Mesendoderm (in vitro differentiated cells): ENCODE measurements around the gene CACNA2D4.

Experiments used
- DNase-seq: peaks from one replicate; pipeline ENCODE4 v3.0.0; 2013
- H2AK5ac ChIP-seq: 2 replicates; pipeline ENCODE4 v1.6.1; 2013; ENCODE audit warnings: low read length, inconsistent platforms
- H2BK120ac ChIP-seq: 2 replicates; pipeline ENCODE4 v1.6.1; 2013; ENCODE audit warnings: low read depth, mild to moderate bottlenecking, low read length, moderate library complexity, mixed read lengths
- H2BK15ac ChIP-seq: replicated peaks from 2 replicates; pipeline ENCODE4 v1.6.1; 2013; ENCODE audit warnings: low read depth, mild to moderate bottlenecking, moderate library complexity
- H2BK5ac ChIP-seq: 2 replicates; pipeline ENCODE4 v1.6.1; 2013; ENCODE audit warnings: low read length, inconsistent platforms
- H3K18ac ChIP-seq: 2 replicates; pipeline ENCODE4 v1.6.1; 2013; ENCODE audit warnings: mild to moderate bottlenecking, low read length, mixed read lengths
- H3K23ac ChIP-seq: one replicate; pipeline ENCODE4 v1.6.1; 2013; ENCODE audit warnings: low read length
- H3K27ac ChIP-seq: 2 replicates; pipeline ENCODE4 v1.5.1; 2013; ENCODE audit warnings: low read depth, mild to moderate bottlenecking, inconsistent platforms, low read length, moderate library complexity
- H3K27me3 ChIP-seq: 2 replicates; pipeline ENCODE4 v1.6.1; 2013; ENCODE audit warnings: low read length, control low read depth, mild to moderate bottlenecking, inconsistent platforms; ENCODE audit not compliant: insufficient read depth, poor library complexity
- H3K36me3 ChIP-seq: 2 replicates; pipeline ENCODE4 v1.6.1; 2013; ENCODE audit warnings: low read length, inconsistent platforms; ENCODE audit not compliant: control insufficient read depth, insufficient read depth
- H3K4ac ChIP-seq: one replicate; pipeline ENCODE4 v1.6.1; 2013; ENCODE audit warnings: low read depth, mild to moderate bottlenecking, low read length, moderate library complexity
- H3K4me1 ChIP-seq: 2 replicates; pipeline ENCODE4 v1.6.1; 2013; ENCODE audit warnings: low read depth, low read length, inconsistent platforms; ENCODE audit not compliant: control insufficient read depth
- H3K4me2 ChIP-seq: 2 replicates; pipeline ENCODE4 v1.6.1; 2013; ENCODE audit warnings: low read length
- H3K4me3 ChIP-seq: 2 replicates; pipeline ENCODE4 v1.5.1; 2013; ENCODE audit warnings: mild to moderate bottlenecking, low read length
- H3K56ac ChIP-seq: one replicate; pipeline ENCODE4 v1.6.1; 2013; ENCODE audit warnings: low read length
- H3K79me1 ChIP-seq: 2 replicates; pipeline ENCODE4 v1.6.1; 2013; ENCODE audit warnings: low read length, inconsistent platforms
- H3K79me2 ChIP-seq: 2 replicates; pipeline ENCODE4 v1.6.1; 2013; ENCODE audit warnings: mild to moderate bottlenecking, low read length; ENCODE audit not compliant: control insufficient read depth, insufficient read depth
- H3K9ac ChIP-seq: 2 replicates; pipeline ENCODE4 v1.6.1; 2013; ENCODE audit warnings: low read length, inconsistent platforms
- H4K5ac ChIP-seq: one replicate; pipeline ENCODE4 v1.6.1; 2013; ENCODE audit warnings: low read length
- H4K8ac ChIP-seq: one replicate; pipeline ENCODE4 v1.6.1; 2013; ENCODE audit warnings: low read depth, mild to moderate bottlenecking, control low read depth, low read length, moderate library complexity
- WGBS: extraction: QIAGEN DNeasy Blood & Tissue Kit; methylation state at CpG from one replicate; pipeline ENCODE4 v1.1.7; 2013; ENCODE audit warnings: low lambda C conversion rate, missing lambda C conversion rate; ENCODE audit not compliant: insufficient coverage; ENCODE audit errors: extremely low coverage; 5-methylcytosine and 5-hydroxymethylcytosine counted together

CACNA2D4 gene

DNA sequence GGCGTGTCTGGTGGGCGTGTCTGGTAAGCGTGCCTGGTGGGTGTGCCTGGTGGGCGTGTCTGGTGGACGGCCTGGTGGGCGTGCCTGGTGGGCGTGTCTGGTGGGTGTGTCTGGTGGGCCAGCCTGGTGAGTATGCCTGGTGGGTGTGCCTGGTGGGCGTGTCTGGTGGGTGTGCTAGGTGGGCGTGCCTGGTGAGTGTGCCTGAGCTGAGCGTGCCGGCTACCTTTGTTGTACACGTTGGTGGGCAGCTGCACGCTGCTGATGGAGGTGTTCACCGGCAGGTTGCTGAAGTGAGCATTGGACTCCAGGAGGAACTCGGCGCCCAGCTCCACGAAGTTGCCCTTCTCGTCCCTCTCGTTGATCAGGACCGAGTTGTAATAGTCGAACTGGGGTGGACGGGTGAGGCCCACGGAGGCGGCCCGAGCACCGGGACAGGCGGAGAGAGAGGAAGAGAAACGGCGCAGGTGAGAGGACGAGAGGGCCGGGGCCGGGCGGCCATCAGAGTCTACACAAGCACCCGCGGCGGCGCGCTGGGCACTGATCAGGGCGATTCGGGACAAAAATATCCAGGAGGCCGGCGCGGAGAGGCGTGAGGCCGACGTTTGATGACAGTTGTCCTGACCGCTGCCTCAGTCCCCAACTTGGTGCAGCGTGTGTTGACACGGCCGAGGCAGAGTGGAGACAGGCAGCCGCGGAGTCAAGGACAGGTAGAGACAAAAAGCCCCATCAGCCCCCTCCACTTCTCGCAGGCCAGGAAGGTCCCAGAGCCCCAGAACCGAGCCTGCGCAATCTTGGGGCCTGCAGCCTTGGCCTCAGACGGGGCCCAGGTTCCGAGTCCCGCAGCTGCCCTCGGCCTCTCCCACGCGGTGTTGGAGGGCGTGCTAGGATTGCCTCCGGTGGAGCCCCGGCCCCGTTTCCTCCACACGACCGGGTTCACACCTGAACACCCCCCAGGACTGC, 10.5 kb downstream of the CACNA2D4 start:
- H3K18ac ChIP-seq: no peak overlapping the region
- H3K27me3 ChIP-seq: no peaks in the 10 kb centered on the region
- no peak overlapping the region for H3K9ac ChIP-seq
- H2BK5ac ChIP-seq: no peak overlapping the region
- no peak overlapping the region for H2BK15ac ChIP-seq
- WGBS: no CpG with 5 or more reads among the region's 67 CpGs
- no peak overlapping the region for H2BK120ac ChIP-seq
- no peak overlapping the region for H3K4me2 ChIP-seq
- H3K79me2 ChIP-seq: no peaks in the 10 kb centered on the region
- no peaks in the 10 kb centered on the region for H3K36me3 ChIP-seq
- H3K23ac ChIP-seq: no peak overlapping the region
- H3K4me1 ChIP-seq: no peaks in the 10 kb centered on the region
- H3K4ac ChIP-seq: no peak overlapping the region
- no peak overlapping the region for H3K56ac ChIP-seq
- no peaks in the 10 kb centered on the region for H3K79me1 ChIP-seq
- H4K8ac ChIP-seq: no peak overlapping the region
- no peak overlapping the region for H2AK5ac ChIP-seq
- H3K27ac ChIP-seq: no peak overlapping the region
- no peak for DNase-seq
- no peak overlapping the region for H4K5ac ChIP-seq
- H3K4me3 ChIP-seq: no peak overlapping the region

DNA sequence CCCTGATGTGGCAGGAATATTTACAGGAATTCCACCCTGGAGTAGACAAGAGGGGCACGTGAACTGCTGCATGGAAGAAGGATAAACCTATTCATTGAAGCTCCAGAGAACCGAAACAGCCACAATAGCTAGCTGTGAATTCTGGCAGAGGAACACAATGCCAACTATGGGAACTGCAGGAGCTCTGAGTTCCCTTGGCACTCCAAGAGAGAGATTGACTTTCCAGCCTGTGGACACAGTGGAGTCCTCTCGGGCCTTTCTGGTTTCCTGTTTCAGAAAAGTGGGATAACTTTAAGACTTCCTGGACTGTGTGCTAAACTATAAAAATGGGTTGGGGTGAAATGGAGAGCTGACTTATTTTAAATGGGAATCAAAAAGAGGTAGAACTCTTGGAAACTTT, 11.9 kb downstream of the CACNA2D4 start:
- no peak overlapping the region for H3K4ac ChIP-seq
- WGBS: no CpG with 5 or more reads among the region's 3 CpGs
- no peak overlapping the region for H3K56ac ChIP-seq
- no peak overlapping the region for H3K9ac ChIP-seq
- H2AK5ac ChIP-seq: no peak overlapping the region
- H3K27ac ChIP-seq: no peak overlapping the region
- no peaks in the 10 kb centered on the region for H3K79me2 ChIP-seq
- DNase-seq: no peak
- no peak overlapping the region for H3K18ac ChIP-seq
- no peaks in the 10 kb centered on the region for H3K36me3 ChIP-seq
- no peak overlapping the region for H4K8ac ChIP-seq
- no peak overlapping the region for H2BK120ac ChIP-seq
- H3K79me1 ChIP-seq: no peaks in the 10 kb centered on the region
- H3K4me3 ChIP-seq: no peak overlapping the region
- no peaks in the 10 kb centered on the region for H3K27me3 ChIP-seq
- H2BK5ac ChIP-seq: no peak overlapping the region
- H3K23ac ChIP-seq: no peak overlapping the region
- no peak overlapping the region for H4K5ac ChIP-seq
- no peaks in the 10 kb centered on the region for H3K4me1 ChIP-seq
- no peak overlapping the region for H2BK15ac ChIP-seq
- H3K4me2 ChIP-seq: no peak overlapping the region

DNA sequence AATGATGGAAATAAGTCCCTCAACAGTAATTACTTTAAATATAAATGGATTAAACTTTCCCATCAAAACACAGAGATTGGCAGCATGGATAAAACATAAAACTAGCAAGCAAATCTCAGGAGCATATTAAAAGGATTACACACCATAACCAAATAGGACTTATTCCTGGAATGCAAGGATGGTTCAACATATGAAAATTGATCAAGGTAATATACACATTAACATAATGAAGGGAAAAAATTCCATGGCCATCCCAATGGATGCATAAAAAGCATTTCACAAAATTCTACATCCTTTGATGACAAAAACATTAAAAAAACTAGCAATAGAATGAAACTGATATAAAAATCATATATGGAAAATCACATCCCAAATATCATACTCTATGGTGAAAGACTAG, 13.6 kb downstream of the CACNA2D4 start:
- H3K18ac ChIP-seq: no peak overlapping the region
- H3K27ac ChIP-seq: no peak overlapping the region
- no peak overlapping the region for H3K4me3 ChIP-seq
- H3K4me2 ChIP-seq: no peak overlapping the region
- no peaks in the 10 kb centered on the region for H3K79me1 ChIP-seq
- H4K5ac ChIP-seq: no peak overlapping the region
- H3K4ac ChIP-seq: no peak overlapping the region
- no peak overlapping the region for H3K23ac ChIP-seq
- no peak overlapping the region for H4K8ac ChIP-seq
- H3K9ac ChIP-seq: no peak overlapping the region
- no peak overlapping the region for H2BK5ac ChIP-seq
- no peaks in the 10 kb centered on the region for H3K36me3 ChIP-seq
- no peak for DNase-seq
- no peak overlapping the region for H2BK15ac ChIP-seq
- no peak overlapping the region for H2AK5ac ChIP-seq
- H3K56ac ChIP-seq: no peak overlapping the region
- no peak overlapping the region for H2BK120ac ChIP-seq
- no peaks in the 10 kb centered on the region for H3K27me3 ChIP-seq
- H3K79me2 ChIP-seq: no peaks in the 10 kb centered on the region
- no peaks in the 10 kb centered on the region for H3K4me1 ChIP-seq

DNA sequence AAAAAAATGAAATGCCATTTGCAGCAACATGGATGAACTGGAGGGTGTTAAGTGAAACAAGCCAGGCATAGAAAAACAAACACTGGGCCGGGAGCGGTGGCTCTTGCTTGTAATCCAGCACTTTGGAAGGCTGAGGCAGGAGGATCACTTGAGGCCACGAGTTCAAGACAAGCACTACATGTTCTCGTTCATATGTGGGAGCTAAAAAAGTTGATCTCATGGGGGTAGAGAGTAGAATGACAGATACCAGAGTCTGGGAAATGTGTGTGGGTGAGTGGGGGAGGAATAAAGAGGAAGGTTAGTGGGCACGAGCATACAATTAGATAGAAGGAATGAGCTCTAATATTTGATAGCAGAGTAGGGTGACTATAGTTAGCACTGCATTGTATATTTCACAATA, 21.5 kb downstream of the CACNA2D4 start:
- Histone ChIP-seq H3K23ac (no peak overlapping the region), H3K9ac (no peak overlapping the region), H2BK5ac (no peak overlapping the region), H3K36me3 (no peaks in the 10 kb centered on the region), H4K5ac (no peak overlapping the region), H2BK120ac (no peak overlapping the region), H3K56ac (no peak overlapping the region), H3K4me3 (no peak overlapping the region), H3K27me3 (no peaks in the 10 kb centered on the region), H2AK5ac (no peak overlapping the region), H3K79me2 (no peaks in the 10 kb centered on the region), H3K18ac (no peak overlapping the region), H3K4ac (no peak overlapping the region), H3K79me1 (no peaks in the 10 kb centered on the region), H3K4me2 (no peak overlapping the region), H3K27ac (no peak overlapping the region), H3K4me1 (no peaks in the 10 kb centered on the region), H4K8ac (no peak overlapping the region), H2BK15ac (no peak overlapping the region)
- DNase-seq: no peak
- no CpG with 5 or more reads among the region's 5 CpGs for WGBS

DNA sequence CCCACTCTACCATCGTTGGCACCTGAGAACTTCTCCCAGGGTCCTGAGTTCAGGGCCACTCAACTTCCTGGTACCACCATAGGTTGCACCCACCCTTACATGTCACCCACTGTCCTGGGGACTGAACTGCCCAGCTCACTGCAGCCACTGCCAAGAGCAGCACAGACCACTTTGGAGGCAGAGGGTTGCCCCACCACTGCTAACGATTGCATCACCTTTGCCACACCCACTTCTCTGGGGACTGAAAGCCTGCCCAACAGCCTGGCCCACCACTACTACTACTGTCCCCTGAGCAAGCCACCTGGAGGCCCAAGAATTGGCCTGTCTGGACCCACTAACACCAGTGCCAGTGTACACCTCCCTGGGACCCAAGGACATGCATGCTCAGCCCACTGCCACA, 27.6 kb downstream of the CACNA2D4 start:
- no peak for DNase-seq
- Histone ChIP-seq H4K8ac (no peak overlapping the region), H3K4ac (no peak overlapping the region), H2BK120ac (no peak overlapping the region), H3K27ac (no peak overlapping the region), H4K5ac (no peak overlapping the region), H3K4me2 (no peak overlapping the region), H3K4me3 (no peak overlapping the region), H3K36me3 (no peaks in the 10 kb centered on the region), H3K27me3 (no peaks in the 10 kb centered on the region), H2AK5ac (no peak overlapping the region), H3K56ac (no peak overlapping the region), H3K79me2 (no peaks in the 10 kb centered on the region), H2BK15ac (no peak overlapping the region), H3K23ac (no peak overlapping the region), H2BK5ac (no peak overlapping the region), H3K9ac (no peak overlapping the region), H3K4me1 (no peaks in the 10 kb centered on the region), H3K79me1 (no peaks in the 10 kb centered on the region), H3K18ac (no peak overlapping the region)
- WGBS: no CpG with 5 or more reads among the region's 2 CpGs
